Measurements from ENCODE around the gene GNG14.

DNA sequence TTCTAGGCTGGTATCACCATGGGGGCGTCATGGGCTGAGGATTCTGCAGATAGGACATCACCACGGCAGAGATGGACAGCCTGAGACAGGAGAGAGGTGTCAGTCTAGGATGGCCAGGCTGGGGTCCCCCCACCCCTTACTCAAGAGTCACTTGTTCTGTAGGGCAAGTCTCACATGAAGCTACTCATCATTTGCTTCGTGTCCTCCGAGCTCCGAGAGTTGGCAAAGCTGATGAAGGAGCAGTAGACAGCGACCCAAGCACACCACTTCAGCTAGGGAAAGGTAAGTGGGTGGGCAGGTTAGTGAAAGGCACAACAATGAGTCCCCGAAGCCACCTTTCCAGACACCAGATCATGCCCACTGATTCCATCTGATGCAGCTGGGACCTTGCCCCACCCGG, 19.5 kb upstream of the GNG14 start:
- TF ChIP-seq SPI1 (IDR thresholded peaks at IDR 0.05; ENCODE audit: borderline replicate concordance, low read depth) (no peak), GABPA (IDR thresholded peaks at IDR 0.05; ENCODE audit: low read depth) (no peak), POLR2AphosphoS5 (IDR thresholded peaks at IDR 0.05; ENCODE audit: low read depth) (no peak)
- TF ChIP-seq, protein P1, sequence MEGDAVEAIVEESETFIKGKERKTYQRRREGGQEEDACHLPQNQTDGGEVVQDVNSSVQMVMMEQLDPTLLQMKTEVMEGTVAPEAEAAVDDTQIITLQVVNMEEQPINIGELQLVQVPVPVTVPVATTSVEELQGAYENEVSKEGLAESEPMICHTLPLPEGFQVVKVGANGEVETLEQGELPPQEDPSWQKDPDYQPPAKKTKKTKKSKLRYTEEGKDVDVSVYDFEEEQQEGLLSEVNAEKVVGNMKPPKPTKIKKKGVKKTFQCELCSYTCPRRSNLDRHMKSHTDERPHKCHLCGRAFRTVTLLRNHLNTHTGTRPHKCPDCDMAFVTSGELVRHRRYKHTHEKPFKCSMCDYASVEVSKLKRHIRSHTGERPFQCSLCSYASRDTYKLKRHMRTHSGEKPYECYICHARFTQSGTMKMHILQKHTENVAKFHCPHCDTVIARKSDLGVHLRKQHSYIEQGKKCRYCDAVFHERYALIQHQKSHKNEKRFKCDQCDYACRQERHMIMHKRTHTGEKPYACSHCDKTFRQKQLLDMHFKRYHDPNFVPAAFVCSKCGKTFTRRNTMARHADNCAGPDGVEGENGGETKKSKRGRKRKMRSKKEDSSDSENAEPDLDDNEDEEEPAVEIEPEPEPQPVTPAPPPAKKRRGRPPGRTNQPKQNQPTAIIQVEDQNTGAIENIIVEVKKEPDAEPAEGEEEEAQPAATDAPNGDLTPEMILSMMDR (IDR thresholded peaks at IDR 0.05; ENCODE audit: insufficient read depth, low read length) = no peak
- TF ChIP-seq, protein P2, sequence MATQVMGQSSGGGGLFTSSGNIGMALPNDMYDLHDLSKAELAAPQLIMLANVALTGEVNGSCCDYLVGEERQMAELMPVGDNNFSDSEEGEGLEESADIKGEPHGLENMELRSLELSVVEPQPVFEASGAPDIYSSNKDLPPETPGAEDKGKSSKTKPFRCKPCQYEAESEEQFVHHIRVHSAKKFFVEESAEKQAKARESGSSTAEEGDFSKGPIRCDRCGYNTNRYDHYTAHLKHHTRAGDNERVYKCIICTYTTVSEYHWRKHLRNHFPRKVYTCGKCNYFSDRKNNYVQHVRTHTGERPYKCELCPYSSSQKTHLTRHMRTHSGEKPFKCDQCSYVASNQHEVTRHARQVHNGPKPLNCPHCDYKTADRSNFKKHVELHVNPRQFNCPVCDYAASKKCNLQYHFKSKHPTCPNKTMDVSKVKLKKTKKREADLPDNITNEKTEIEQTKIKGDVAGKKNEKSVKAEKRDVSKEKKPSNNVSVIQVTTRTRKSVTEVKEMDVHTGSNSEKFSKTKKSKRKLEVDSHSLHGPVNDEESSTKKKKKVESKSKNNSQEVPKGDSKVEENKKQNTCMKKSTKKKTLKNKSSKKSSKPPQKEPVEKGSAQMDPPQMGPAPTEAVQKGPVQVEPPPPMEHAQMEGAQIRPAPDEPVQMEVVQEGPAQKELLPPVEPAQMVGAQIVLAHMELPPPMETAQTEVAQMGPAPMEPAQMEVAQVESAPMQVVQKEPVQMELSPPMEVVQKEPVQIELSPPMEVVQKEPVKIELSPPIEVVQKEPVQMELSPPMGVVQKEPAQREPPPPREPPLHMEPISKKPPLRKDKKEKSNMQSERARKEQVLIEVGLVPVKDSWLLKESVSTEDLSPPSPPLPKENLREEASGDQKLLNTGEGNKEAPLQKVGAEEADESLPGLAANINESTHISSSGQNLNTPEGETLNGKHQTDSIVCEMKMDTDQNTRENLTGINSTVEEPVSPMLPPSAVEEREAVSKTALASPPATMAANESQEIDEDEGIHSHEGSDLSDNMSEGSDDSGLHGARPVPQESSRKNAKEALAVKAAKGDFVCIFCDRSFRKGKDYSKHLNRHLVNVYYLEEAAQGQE (IDR thresholded peaks at IDR 0.05; ENCODE audit: insufficient replicate concordance, low read depth) = no peak

Data from HL-60 (cell line).